Nephron (organoid): ENCODE data around the gene ATF7.
A peak's percentile ranks its signal among the peaks of the same experiment; 100 is the strongest.
"Not testable (repeated sequence)": the region's sequence is repeated elsewhere in the genome, so short reads cannot be mapped to it uniquely, and the experiment has no call there.

Source experiments
- H3K27ac Mint-ChIP-seq, 3 experiments: 2 replicates each; pipeline ENCODE4 v1.8.0; 2020; ENCODE audit warnings: mixed read lengths in 3 of 3, mild to moderate bottlenecking in 2 of 3, moderate library complexity in 1 of 3
- H3K27me3 Mint-ChIP-seq: 2 replicates; pipeline ENCODE4 v1.8.0; 2021; ENCODE audit warnings: low read depth, mild to moderate bottlenecking, moderate library complexity, mixed read lengths
- H3K36me3 Mint-ChIP-seq: 2 replicates; pipeline ENCODE4 v1.8.0; 2020; ENCODE audit warnings: low read depth, mixed read lengths
- H3K4me1 Mint-ChIP-seq: 2 replicates; pipeline ENCODE4 v1.8.0; 2020; ENCODE audit warnings: mixed read lengths
- H3K4me3 Mint-ChIP-seq, 3 experiments: 2 replicates each; pipeline ENCODE4 v1.8.0; 2020; ENCODE audit warnings: mild to moderate bottlenecking in 3 of 3, mixed read lengths in 3 of 3, moderate library complexity in 2 of 3
- H3K9me3 Mint-ChIP-seq: 2 replicates; pipeline ENCODE4 v1.8.0; 2020; ENCODE audit warnings: mixed read lengths
- TF ChIP-seq, protein P1 (sequence below), 3 experiments: fragments of 200-600 bp; sonication (generic); IDR thresholded peaks; one replicate each; pipeline ENCODE4 v1.5.0; 2021; ENCODE audit warnings: antibody characterized with exemption in 3 of 3; ENCODE audit not compliant: unreplicated experiment in 3 of 3

Gene ATF7

DNA sequence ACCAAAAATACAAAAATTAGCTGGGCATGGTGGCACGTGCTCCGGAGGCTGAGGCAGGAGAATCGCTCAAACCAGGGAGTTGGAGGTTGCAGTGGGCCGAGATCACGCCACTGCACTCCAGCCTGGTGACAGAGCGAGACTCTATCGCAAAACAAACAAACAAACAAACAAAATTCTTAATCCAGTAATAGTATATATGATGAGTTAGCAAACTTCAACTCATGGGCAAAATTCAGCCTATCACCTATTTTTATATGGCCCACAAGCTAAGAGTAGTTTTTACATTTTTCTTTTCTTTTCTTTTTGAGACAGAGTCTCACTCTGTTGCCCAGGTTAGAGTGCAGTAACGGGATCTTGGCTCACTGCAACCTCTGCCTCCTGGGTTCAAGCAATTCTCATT is 14.9 kb downstream of the ATF7 start:
- Mint-ChIP-seq H3K9me3 (no peaks in the 10 kb centered on the region), H3K27me3 (no peaks in the 10 kb centered on the region), H3K4me3 (no peak overlapping the region), H3K27ac (no peak overlapping the region), H3K36me3 (peaks cover 13% of the 10 kb centered on the region), H3K4me1 (no peaks in the 10 kb centered on the region)
- TF ChIP-seq, protein P1, sequence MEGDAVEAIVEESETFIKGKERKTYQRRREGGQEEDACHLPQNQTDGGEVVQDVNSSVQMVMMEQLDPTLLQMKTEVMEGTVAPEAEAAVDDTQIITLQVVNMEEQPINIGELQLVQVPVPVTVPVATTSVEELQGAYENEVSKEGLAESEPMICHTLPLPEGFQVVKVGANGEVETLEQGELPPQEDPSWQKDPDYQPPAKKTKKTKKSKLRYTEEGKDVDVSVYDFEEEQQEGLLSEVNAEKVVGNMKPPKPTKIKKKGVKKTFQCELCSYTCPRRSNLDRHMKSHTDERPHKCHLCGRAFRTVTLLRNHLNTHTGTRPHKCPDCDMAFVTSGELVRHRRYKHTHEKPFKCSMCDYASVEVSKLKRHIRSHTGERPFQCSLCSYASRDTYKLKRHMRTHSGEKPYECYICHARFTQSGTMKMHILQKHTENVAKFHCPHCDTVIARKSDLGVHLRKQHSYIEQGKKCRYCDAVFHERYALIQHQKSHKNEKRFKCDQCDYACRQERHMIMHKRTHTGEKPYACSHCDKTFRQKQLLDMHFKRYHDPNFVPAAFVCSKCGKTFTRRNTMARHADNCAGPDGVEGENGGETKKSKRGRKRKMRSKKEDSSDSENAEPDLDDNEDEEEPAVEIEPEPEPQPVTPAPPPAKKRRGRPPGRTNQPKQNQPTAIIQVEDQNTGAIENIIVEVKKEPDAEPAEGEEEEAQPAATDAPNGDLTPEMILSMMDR (IDR thresholded peaks at IDR 0.05; ENCODE audit: unreplicated experiment in 3 of 3): no peak

DNA sequence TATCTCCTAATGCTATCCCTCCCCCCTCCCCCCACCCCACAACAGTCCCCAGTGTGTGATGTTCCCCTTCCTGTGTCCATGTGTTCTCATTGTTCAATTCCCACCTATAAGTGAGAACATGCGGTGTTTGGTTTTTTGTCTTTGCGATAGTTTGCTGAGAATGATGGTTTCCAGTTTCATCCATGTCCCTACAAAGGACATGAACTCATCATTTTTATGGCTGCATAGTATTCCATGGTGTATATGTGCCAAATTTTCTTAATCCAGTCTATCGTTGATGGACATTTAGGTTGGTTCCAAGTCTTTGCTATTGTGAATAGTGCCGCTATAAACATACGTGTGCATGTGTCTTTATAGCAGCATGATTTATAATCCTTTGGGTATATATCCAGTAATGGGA is 19.5 kb downstream of the ATF7 start:
- not testable (repeated sequence) for H3K9me3 Mint-ChIP-seq, H3K27ac Mint-ChIP-seq, H3K27me3 Mint-ChIP-seq, H3K4me3 Mint-ChIP-seq, H3K36me3 Mint-ChIP-seq
- H3K4me1 Mint-ChIP-seq: peaks cover 25% of the 10 kb centered on the region

DNA sequence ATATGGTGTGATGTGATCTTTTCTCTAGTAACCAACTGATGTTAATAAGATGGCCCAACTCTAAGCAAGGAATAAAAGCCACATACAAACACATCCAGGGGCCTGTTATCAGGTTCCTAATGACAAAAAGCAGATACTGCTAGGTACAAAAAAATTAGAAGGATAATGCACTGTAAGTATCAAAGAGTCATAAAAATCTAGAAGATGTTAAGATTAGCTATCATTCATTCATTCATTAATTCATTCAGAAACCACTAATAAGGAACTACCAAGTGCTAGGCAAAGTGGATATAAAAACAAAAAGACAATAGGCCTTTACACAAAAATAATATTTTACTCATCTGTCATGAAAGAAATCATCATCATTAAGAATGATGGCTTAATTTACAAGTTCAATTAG is 21.6 kb downstream of the ATF7 start:
- Mint-ChIP-seq H3K9me3 (no peaks in the 10 kb centered on the region), H3K4me3 (no peak overlapping the region), H3K36me3 (peaks cover 7% of the 10 kb centered on the region), H3K27ac (no peak overlapping the region), H3K27me3 (no peaks in the 10 kb centered on the region), H3K4me1 (peaks cover 42% of the 10 kb centered on the region)
- TF ChIP-seq, protein P1 (IDR thresholded peaks at IDR 0.05; ENCODE audit: unreplicated experiment in 3 of 3): no peak

DNA sequence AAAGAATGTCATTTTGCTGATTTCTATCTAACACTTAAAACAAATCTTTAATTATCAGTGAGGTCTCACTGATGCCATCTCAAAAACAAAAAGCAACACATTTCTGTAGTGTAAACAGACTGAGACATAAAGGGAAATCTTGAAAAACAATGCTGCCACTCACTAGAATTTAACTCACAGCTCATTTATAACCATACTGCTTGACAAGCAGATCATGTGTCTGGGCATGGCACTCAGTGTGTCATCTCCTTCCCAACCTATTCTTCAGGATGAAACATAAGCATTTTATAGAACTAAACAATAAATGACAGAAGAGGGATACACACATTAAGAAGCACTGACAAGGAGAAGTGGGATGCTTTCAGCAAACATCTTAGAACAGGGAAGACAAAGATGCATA is 22.4 kb downstream of the ATF7 start:
- Mint-ChIP-seq H3K9me3 (no peaks in the 10 kb centered on the region), H3K27me3 (no peaks in the 10 kb centered on the region), H3K4me3 (no peak overlapping the region), H3K4me1 (peaks cover 45% of the 10 kb centered on the region), H3K36me3 (peaks cover 11% of the 10 kb centered on the region), H3K27ac (peak overlapping the region; percentile 43 to 93 (median 58))
- TF ChIP-seq, protein P1 (IDR thresholded peaks at IDR 0.05; ENCODE audit: unreplicated experiment in 3 of 3): no peak

DNA sequence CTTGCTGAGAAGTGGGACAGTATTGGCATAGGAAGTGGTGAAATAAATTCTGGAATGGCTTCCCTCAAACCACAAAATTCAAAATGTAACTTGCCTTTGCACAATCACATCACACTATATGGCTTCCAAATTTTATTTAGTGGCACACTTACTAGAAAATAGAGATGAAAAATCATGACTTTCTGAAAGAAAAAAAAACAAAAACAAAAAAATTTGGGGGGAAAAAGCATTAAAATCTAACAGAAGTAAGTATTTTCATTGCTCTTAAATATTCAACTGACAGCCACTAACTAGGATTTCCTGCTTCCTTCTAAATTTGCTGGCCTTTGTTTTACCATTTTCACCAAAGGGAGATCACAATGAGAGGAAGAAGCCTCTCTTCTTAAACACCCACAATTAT is 23.0 kb downstream of the ATF7 start:
- Mint-ChIP-seq H3K9me3 (no peaks in the 10 kb centered on the region), H3K4me1 (peaks cover 51% of the 10 kb centered on the region), H3K4me3 (peak overlapping the region in 1 of 3 experiments; percentile 26), H3K36me3 (peaks cover 17% of the 10 kb centered on the region), H3K27ac (peak overlapping the region; percentile 43 to 93 (median 58)), H3K27me3 (no peaks in the 10 kb centered on the region)
- TF ChIP-seq, protein P1 (IDR thresholded peaks at IDR 0.05; ENCODE audit: unreplicated experiment in 3 of 3): no peak

DNA sequence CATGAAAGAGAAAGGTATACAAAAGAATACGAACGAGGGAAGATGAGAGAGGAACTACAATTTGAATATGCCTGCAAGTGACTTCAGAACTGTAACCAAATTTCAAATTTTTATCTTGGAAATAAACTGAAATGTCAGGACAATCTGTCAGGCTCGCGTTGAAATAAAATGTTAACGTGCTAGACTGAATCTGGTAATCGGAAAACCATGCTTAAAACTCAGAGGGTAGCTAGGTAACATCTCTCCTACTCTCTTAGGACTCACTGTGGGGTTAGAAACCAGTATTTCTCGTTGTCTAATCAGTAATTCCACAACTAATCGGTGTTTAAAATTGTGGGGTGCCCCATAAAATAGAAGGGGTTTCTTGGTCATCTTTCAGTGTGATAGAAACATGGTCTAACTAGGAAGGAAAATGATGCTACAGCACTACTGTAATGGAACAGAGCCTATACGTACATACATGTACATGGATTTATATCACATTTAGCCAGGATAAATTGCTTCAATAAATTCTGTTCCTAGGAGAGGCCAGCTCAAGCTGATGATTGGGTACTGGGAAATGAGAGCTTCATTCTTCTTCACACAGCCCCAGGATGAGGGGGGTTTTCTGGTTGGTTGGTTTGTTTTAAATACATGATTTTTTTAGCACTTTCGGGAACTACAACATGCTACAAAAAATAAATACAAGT is 23.9 kb downstream of the ATF7 start:
- Mint-ChIP-seq H3K36me3 (peaks cover 22% of the 10 kb centered on the region), H3K9me3 (no peaks in the 10 kb centered on the region), H3K4me1 (peaks cover 57% of the 10 kb centered on the region), H3K27ac (peak overlapping the region; percentile 43 to 93 (median 58)), H3K4me3 (peak overlapping the region in 2 of 3 experiments; percentile 21 to 96), H3K27me3 (no peaks in the 10 kb centered on the region)
- TF ChIP-seq, protein P1 (IDR thresholded peaks at IDR 0.05; ENCODE audit: unreplicated experiment in 3 of 3): no peak
